ENCODE data around the gene DCBLD2.

- no peak for TF ChIP-seq CTCF (conservative IDR thresholded peaks at IDR 0.05; ENCODE audit: low read depth, low read length)
- TF ChIP-seq EZH2 (IDR thresholded peaks at IDR 0.05; ENCODE audit: low read length, unreplicated experiment), result no peak
Observed at GRCh38 chr3:98903705-98904481, 2.4 kb upstream of the DCBLD2 start.
